Left lung (tissue), 10 donors: Measurements from ENCODE around the gene COL6A1. TPM values are rescaled to one million over a fixed set of nuclear protein-coding genes. Genes with fewer than 3 reads are reported as not detected.

ENCODE experiments used
- ATAC-seq: fragments of 200-7000 bp; cut with Tn5 transposase; one replicate; pipeline ENCODE4 v1.9.1; 2020; ENCODE audit warnings: moderate library complexity
- DNase-seq, 4 donors: peaks; one replicate each; pipeline ENCODE4 v3.0.0-alpha.2; 2013 to 2020
- H3K27ac ChIP-seq, 2 donors: fragments of 200-600 bp; sonication (generic) in 1 of 2; one replicate each; pipeline versions ENCODE4 v1.5.0 to v1.8.0; 2020 to 2021
- H3K27me3 ChIP-seq, 2 donors: fragments of 200-600 bp; sonication (generic) in 1 of 2; one replicate each; pipeline versions ENCODE4 v1.5.0 to v1.8.0; 2020 to 2021
- H3K36me3 ChIP-seq, 2 donors: fragments of 200-600 bp; sonication (generic) in 1 of 2; one replicate each; pipeline versions ENCODE4 v1.5.0 to v1.8.0; 2020 to 2021
- H3K4me1 ChIP-seq, 2 donors: fragments of 200-600 bp; one replicate each; pipeline ENCODE4 v1.8.0; 2021
- H3K4me3 ChIP-seq, 2 donors: fragments of 200-600 bp; sonication (generic) in 1 of 2; one replicate each; pipeline versions ENCODE4 v1.5.0 to v1.8.0; 2020 to 2021; ENCODE audit warnings: mild to moderate bottlenecking in 1 of 2
- H3K9me3 ChIP-seq, 2 donors: fragments of 200-600 bp; sonication (generic) in 1 of 2; one replicate each; pipeline versions ENCODE4 v1.5.0 to v1.8.0; 2020 to 2021
- CTCF ChIP-seq, 2 donors: fragments of 200-600 bp; sonication (generic) in 1 of 2; IDR thresholded peaks; one replicate each; pipeline versions ENCODE4 v1.5.0 to v1.8.0; 2021; ENCODE audit warnings: antibody characterized with exemption in 2 of 2
- intact Hi-C, 2 donors: fragments of 100-400 bp; cut with DNase I; formaldehyde crosslinking; loops; one replicate each; pipeline versions ENCODE4 v1.11.2 to v1.14.2; 2022
- polyA plus RNA-seq, 6 donors: library from polyadenylated mRNA; unstranded; fragments of 120-200 nt; gene quantifications; one replicate each; pipeline ENCODE4 v1.2.1, GENCODE V29; 2013; ENCODE audit not compliant: insufficient read length in 6 of 6
- total RNA-seq, 2 donors: library from RNA; stranded (reverse); fragmentation: NEBNext Ultra II Directional; extraction: Animal tissue kit (Norgen Biotek cat#: 25700); gene quantifications; one replicate each; pipeline ENCODE4 v1.2.1, GENCODE V29; 2021
- donor health status: DM: no; HTN: yes; CAD: no.
- donor health status: DM: no; HTN: no; CAD: no.

COL6A1 gene
- total and polyA plus RNA-seq, 8 donors: 272 to 574 (median 341) TPM

GRCh38 chr21:45935628-45936027, 45.9 kb upstream of the COL6A1 start:
- no peaks in the 10 kb centered on the region for H3K4me1 ChIP-seq
- peaks cover 0 to 11% of the 10 kb centered on the region in 2 donors for H3K36me3 ChIP-seq
- no peaks in the 10 kb centered on the region for H3K27me3 ChIP-seq
- H3K4me3 ChIP-seq: no peak overlapping the region
- H3K9me3 ChIP-seq: peaks cover 0 to 16% of the 10 kb centered on the region in 2 donors
- intact Hi-C loops: no loop called here
- H3K27ac ChIP-seq: no peak overlapping the region
- ATAC-seq (no peak), DNase-seq (no peak)
- no peak for TF ChIP-seq CTCF (IDR thresholded peaks at IDR 0.05)

- no peak overlapping the region for H3K27ac ChIP-seq
- ATAC-seq (no peak), DNase-seq (peak in 1 of 4 donors; percentile 63)
- H3K27me3 ChIP-seq: peaks cover 0 to 4% of the 10 kb centered on the region in 2 donors
- peaks cover 0 to 16% of the 10 kb centered on the region in 2 donors for H3K9me3 ChIP-seq
- peaks cover 0 to 11% of the 10 kb centered on the region in 2 donors for H3K36me3 ChIP-seq
- TF ChIP-seq CTCF (IDR thresholded peaks at IDR 0.05): no peak
- no peak overlapping the region for H3K4me3 ChIP-seq
- no peaks in the 10 kb centered on the region for H3K4me1 ChIP-seq
- intact Hi-C loops: no loop called here
These were observed 43.7 kb upstream of the COL6A1 start for GRCh38 chr21:45937721-45938452.

GRCh38 chr21:45938453-45938755, 43.2 kb upstream of the COL6A1 start:
- no peak for DNase-seq
- H3K27ac ChIP-seq: no peak overlapping the region
- ATAC-seq: no peak
- H3K27me3 ChIP-seq: peaks cover 0 to 4% of the 10 kb centered on the region in 2 donors
- TF ChIP-seq CTCF (IDR thresholded peaks at IDR 0.05): no peak
- H3K9me3 ChIP-seq: peaks cover 0 to 16% of the 10 kb centered on the region in 2 donors
- no peak overlapping the region for H3K4me3 ChIP-seq
- intact Hi-C loops: no loop called here
- peaks cover 0 to 11% of the 10 kb centered on the region in 2 donors for H3K36me3 ChIP-seq
- H3K4me1 ChIP-seq: no peaks in the 10 kb centered on the region

- ATAC-seq (no peak), DNase-seq (peak in 1 of 4 donors; percentile 78)
- no peak overlapping the region for H3K4me3 ChIP-seq
- H3K27ac ChIP-seq: no peak overlapping the region
- H3K9me3 ChIP-seq: peaks cover 0 to 16% of the 10 kb centered on the region in 2 donors
- no peak for TF ChIP-seq CTCF (IDR thresholded peaks at IDR 0.05)
- peaks cover 0 to 4% of the 10 kb centered on the region in 2 donors for H3K27me3 ChIP-seq
- intact Hi-C loops: no loop called here
- H3K4me1 ChIP-seq: no peaks in the 10 kb centered on the region
- peaks cover 0 to 11% of the 10 kb centered on the region in 2 donors for H3K36me3 ChIP-seq
These were observed 42.6 kb upstream of the COL6A1 start for GRCh38 chr21:45938811-45939520.

GRCh38 chr21:45939521-45940045, 42.0 kb upstream of the COL6A1 start:
- intact Hi-C loops: no loop called here
- no peak for ATAC-seq
- peaks cover 0 to 4% of the 10 kb centered on the region in 2 donors for H3K27me3 ChIP-seq
- no peak overlapping the region for H3K4me3 ChIP-seq
- H3K36me3 ChIP-seq: peaks cover 0 to 11% of the 10 kb centered on the region in 2 donors
- peak in 1 of 4 donors; percentile 76 for DNase-seq
- TF ChIP-seq CTCF (IDR thresholded peaks at IDR 0.05): no peak
- no peak overlapping the region for H3K27ac ChIP-seq
- H3K4me1 ChIP-seq: no peaks in the 10 kb centered on the region
- H3K9me3 ChIP-seq: peaks cover 0 to 16% of the 10 kb centered on the region in 2 donors
